Mesendoderm (in vitro differentiated cells): ENCODE measurements around the gene MYPOP.

Experiments
- DNase-seq: peaks from one replicate; pipeline ENCODE4 v3.0.0; 2013
- H2AK5ac ChIP-seq: 2 replicates; pipeline ENCODE4 v1.6.1; 2013; ENCODE audit warnings: low read length, inconsistent platforms
- H2BK120ac ChIP-seq: 2 replicates; pipeline ENCODE4 v1.6.1; 2013; ENCODE audit warnings: low read depth, mild to moderate bottlenecking, low read length, moderate library complexity, mixed read lengths
- H2BK15ac ChIP-seq: replicated peaks from 2 replicates; pipeline ENCODE4 v1.6.1; 2013; ENCODE audit warnings: low read depth, mild to moderate bottlenecking, moderate library complexity
- H2BK5ac ChIP-seq: 2 replicates; pipeline ENCODE4 v1.6.1; 2013; ENCODE audit warnings: low read length, inconsistent platforms
- H3K18ac ChIP-seq: 2 replicates; pipeline ENCODE4 v1.6.1; 2013; ENCODE audit warnings: mild to moderate bottlenecking, low read length, mixed read lengths
- H3K23ac ChIP-seq: one replicate; pipeline ENCODE4 v1.6.1; 2013; ENCODE audit warnings: low read length
- H3K27ac ChIP-seq: 2 replicates; pipeline ENCODE4 v1.5.1; 2013; ENCODE audit warnings: low read depth, mild to moderate bottlenecking, inconsistent platforms, low read length, moderate library complexity
- H3K27me3 ChIP-seq: 2 replicates; pipeline ENCODE4 v1.6.1; 2013; ENCODE audit warnings: low read length, control low read depth, mild to moderate bottlenecking, inconsistent platforms; ENCODE audit not compliant: insufficient read depth, poor library complexity
- H3K36me3 ChIP-seq: 2 replicates; pipeline ENCODE4 v1.6.1; 2013; ENCODE audit warnings: low read length, inconsistent platforms; ENCODE audit not compliant: control insufficient read depth, insufficient read depth
- H3K4ac ChIP-seq: one replicate; pipeline ENCODE4 v1.6.1; 2013; ENCODE audit warnings: low read depth, mild to moderate bottlenecking, low read length, moderate library complexity
- H3K4me1 ChIP-seq: 2 replicates; pipeline ENCODE4 v1.6.1; 2013; ENCODE audit warnings: low read depth, low read length, inconsistent platforms; ENCODE audit not compliant: control insufficient read depth
- H3K4me2 ChIP-seq: 2 replicates; pipeline ENCODE4 v1.6.1; 2013; ENCODE audit warnings: low read length
- H3K4me3 ChIP-seq: 2 replicates; pipeline ENCODE4 v1.5.1; 2013; ENCODE audit warnings: mild to moderate bottlenecking, low read length
- H3K56ac ChIP-seq: one replicate; pipeline ENCODE4 v1.6.1; 2013; ENCODE audit warnings: low read length
- H3K79me1 ChIP-seq: 2 replicates; pipeline ENCODE4 v1.6.1; 2013; ENCODE audit warnings: low read length, inconsistent platforms
- H3K79me2 ChIP-seq: 2 replicates; pipeline ENCODE4 v1.6.1; 2013; ENCODE audit warnings: mild to moderate bottlenecking, low read length; ENCODE audit not compliant: control insufficient read depth, insufficient read depth
- H3K9ac ChIP-seq: 2 replicates; pipeline ENCODE4 v1.6.1; 2013; ENCODE audit warnings: low read length, inconsistent platforms
- H4K5ac ChIP-seq: one replicate; pipeline ENCODE4 v1.6.1; 2013; ENCODE audit warnings: low read length
- H4K8ac ChIP-seq: one replicate; pipeline ENCODE4 v1.6.1; 2013; ENCODE audit warnings: low read depth, mild to moderate bottlenecking, control low read depth, low read length, moderate library complexity
- WGBS: extraction: QIAGEN DNeasy Blood & Tissue Kit; methylation state at CpG from one replicate; pipeline ENCODE4 v1.1.7; 2013; ENCODE audit warnings: low lambda C conversion rate, missing lambda C conversion rate; ENCODE audit not compliant: insufficient coverage; ENCODE audit errors: extremely low coverage; 5-methylcytosine and 5-hydroxymethylcytosine counted together

MYPOP gene

DNA sequence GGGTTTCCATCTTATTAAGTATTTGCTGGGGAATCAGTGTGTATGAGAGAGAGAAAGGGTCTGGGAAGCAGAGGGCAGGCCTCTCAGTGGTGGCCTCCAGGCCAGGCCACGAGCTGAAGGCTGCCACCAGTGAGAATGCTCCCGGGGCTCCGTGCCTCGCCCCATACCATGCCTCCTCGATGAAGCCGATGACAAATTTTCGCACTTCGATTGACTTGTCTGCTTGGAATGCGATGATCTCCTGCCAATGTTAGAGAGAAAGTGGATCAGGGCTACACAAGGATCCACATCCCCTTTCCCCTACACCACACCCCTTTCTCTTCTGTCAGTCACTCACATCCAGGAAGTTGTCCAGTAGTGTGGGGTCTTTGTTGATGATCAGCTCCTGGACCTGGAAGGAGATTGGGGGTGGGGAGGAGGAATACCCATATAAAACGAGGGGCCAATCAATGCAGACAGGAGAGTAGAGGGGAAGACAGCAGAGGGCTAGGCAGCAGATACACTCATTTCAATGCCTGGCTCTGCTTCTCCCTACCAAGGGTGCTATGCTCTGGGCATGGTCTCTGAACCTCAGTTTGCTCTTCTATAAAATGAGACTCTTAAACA is 50.2 kb downstream of the MYPOP start:
- Histone ChIP-seq H3K79me1 (peaks cover 9% of the 10 kb centered on the region), H3K23ac (no peak overlapping the region), H3K36me3 (peaks cover 26% of the 10 kb centered on the region), H2AK5ac (no peak overlapping the region), H3K4me2 (no peak overlapping the region), H4K5ac (no peak overlapping the region), H3K27me3 (no peaks in the 10 kb centered on the region), H3K56ac (no peak overlapping the region), H2BK5ac (no peak overlapping the region), H3K9ac (no peak overlapping the region), H2BK15ac (no peak overlapping the region), H3K4me1 (no peaks in the 10 kb centered on the region), H3K4me3 (no peak overlapping the region), H3K18ac (no peak overlapping the region), H3K27ac (no peak overlapping the region), H3K4ac (no peak overlapping the region), H2BK120ac (no peak overlapping the region), H4K8ac (no peak overlapping the region), H3K79me2 (peaks cover 8% of the 10 kb centered on the region)
- WGBS: no CpG with 5 or more reads among the region's 10 CpGs
- DNase-seq: peak; percentile 27

GRCh38 chr19:45848922-45849321 is 53.5 kb downstream of the MYPOP start:
- DNase-seq: peak; percentile 26
- Histone ChIP-seq H3K4me3 (no peak overlapping the region), H3K9ac (no peak overlapping the region), H3K27ac (no peak overlapping the region), H2BK5ac (no peak overlapping the region), H3K4me1 (no peaks in the 10 kb centered on the region), H3K36me3 (peaks cover 24% of the 10 kb centered on the region), H3K79me2 (no peaks in the 10 kb centered on the region), H3K27me3 (no peaks in the 10 kb centered on the region), H3K4ac (no peak overlapping the region), H3K18ac (no peak overlapping the region), H3K4me2 (no peak overlapping the region), H2BK120ac (no peak overlapping the region), H2BK15ac (no peak overlapping the region), H4K5ac (no peak overlapping the region), H3K56ac (no peak overlapping the region), H2AK5ac (no peak overlapping the region), H3K79me1 (no peaks in the 10 kb centered on the region), H4K8ac (no peak overlapping the region), H3K23ac (no peak overlapping the region)
- no CpG with 5 or more reads among the region's 4 CpGs for WGBS

DNA sequence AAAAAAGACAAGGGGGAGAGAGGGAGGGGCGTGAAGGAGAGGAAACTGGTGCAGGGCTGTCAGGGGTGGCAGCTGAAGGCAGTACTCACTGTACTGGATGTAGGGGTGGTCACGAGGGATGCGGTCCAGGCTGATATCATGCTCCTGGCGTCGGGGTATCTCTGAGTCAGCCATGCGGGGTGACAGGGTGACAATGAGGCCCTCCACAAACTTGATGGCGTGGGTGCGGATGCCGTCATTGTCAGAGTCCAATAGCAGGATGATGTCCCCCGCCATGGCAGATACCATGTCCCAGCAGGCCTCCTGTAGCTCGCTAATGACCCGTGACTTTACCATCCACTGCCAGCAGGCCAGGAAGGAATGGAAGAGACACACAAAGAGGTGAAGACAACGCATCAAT is 54.8 kb downstream of the MYPOP start:
- Histone ChIP-seq H2AK5ac (no peak overlapping the region), H3K9ac (no peak overlapping the region), H3K4me2 (no peak overlapping the region), H3K79me1 (no peaks in the 10 kb centered on the region), H3K79me2 (no peaks in the 10 kb centered on the region), H3K4me3 (no peak overlapping the region), H2BK5ac (no peak overlapping the region), H4K8ac (no peak overlapping the region), H3K4me1 (no peaks in the 10 kb centered on the region), H3K27me3 (no peaks in the 10 kb centered on the region), H2BK15ac (no peak overlapping the region), H3K23ac (no peak overlapping the region), H2BK120ac (no peak overlapping the region), H3K56ac (no peak overlapping the region), H3K36me3 (peaks cover 26% of the 10 kb centered on the region), H3K4ac (no peak overlapping the region), H3K18ac (no peak overlapping the region), H4K5ac (no peak overlapping the region), H3K27ac (no peak overlapping the region)
- WGBS: no CpG with 5 or more reads among the region's 13 CpGs
- DNase-seq: no peak

GRCh38 chr19:45842198-45842597 is 60.2 kb downstream of the MYPOP start:
- DNase-seq: no peak
- Histone ChIP-seq H3K79me1 (no peaks in the 10 kb centered on the region), H2AK5ac (no peak overlapping the region), H3K79me2 (no peaks in the 10 kb centered on the region), H3K4me1 (no peaks in the 10 kb centered on the region), H2BK15ac (no peak overlapping the region), H3K4me3 (no peak overlapping the region), H3K27me3 (no peaks in the 10 kb centered on the region), H3K4me2 (no peak overlapping the region), H3K18ac (no peak overlapping the region), H2BK5ac (no peak overlapping the region), H4K8ac (no peak overlapping the region), H4K5ac (no peak overlapping the region), H3K23ac (no peak overlapping the region), H3K27ac (no peak overlapping the region), H3K9ac (no peak overlapping the region), H3K4ac (no peak overlapping the region), H2BK120ac (no peak overlapping the region), H3K36me3 (peaks cover 22% of the 10 kb centered on the region), H3K56ac (no peak overlapping the region)
- no CpG with 5 or more reads among the region's 14 CpGs for WGBS
